SK-N-SH (cell line): ENCODE measurements around the gene GARS1. TPM values are rescaled to one million over a fixed set of nuclear protein-coding genes. Genes with fewer than 3 reads are reported as not detected.

ENCODE experiments used
- CTCF ChIA-PET: fragments of 300-600, 350-600 bp; formaldehyde crosslinking; extraction: SDS; loops from one replicate; lab custom pipeline; 2021; lab: Yijun Ruan, JAX
- POLR2A ChIA-PET: fragments of 350-600 bp; sonication (Branson Sonifier 250); formaldehyde crosslinking; extraction: SDS; loops from one replicate; lab custom pipeline; 2020; ENCODE audit warnings: antibody characterized with exemption, inconsistent platforms; lab: Yijun Ruan, JAX
- DNase-seq: peaks from one replicate; pipeline ENCODE4 v3.0.0; 2012
- H2AFZ ChIP-seq: fragments of 200-600 bp; sonication (generic); 2 replicates; pipeline ENCODE4 v1.8.1; 2016; ENCODE audit warnings: antibody characterized with exemption, mild to moderate bottlenecking, low read depth
- H3F3A ChIP-seq: fragments of 200-600 bp; sonication (generic); replicated peaks from 2 replicates; pipeline ENCODE3; 2016; ENCODE audit warnings: antibody characterized with exemption, mild to moderate bottlenecking; ENCODE audit not compliant: insufficient read depth
- H3K27ac ChIP-seq, 2 experiments: fragments of 200-500 bp in 1 of 2; fragments of 200-600 bp in 1 of 2; sonication (Bioruptor generic) in 1 of 2; sonication (generic), shearing (Covaris generic) in 1 of 2; 2 replicates each; pipeline versions ENCODE4 v1.5.1 to v1.6.1; 2014 to 2016; ENCODE audit warnings: low read depth in 2 of 2, inconsistent platforms in 1 of 2, low read length in 1 of 2, mild to moderate bottlenecking in 1 of 2, mixed read lengths in 1 of 2
- H3K27me3 ChIP-seq: fragments of 200-600 bp; sonication (generic), shearing (Covaris generic); 2 replicates; pipeline ENCODE4 v1.6.1; 2016; ENCODE audit warnings: mixed run types; ENCODE audit not compliant: insufficient read depth
- H3K36me3 ChIP-seq, 2 experiments: fragments of 200-500 bp in 1 of 2; fragments of 200-600 bp in 1 of 2; sonication (Bioruptor generic) in 1 of 2; sonication (generic) in 1 of 2; replicated peaks in 1 of 2; 2 replicates each; pipeline versions ENCODE3 to v1.5.1; 2014 to 2016; ENCODE audit warnings: low read length in 1 of 2, mild to moderate bottlenecking in 1 of 2; ENCODE audit not compliant: insufficient read depth in 2 of 2, control insufficient read depth in 1 of 2
- H3K4me1 ChIP-seq, 2 experiments: fragments of 200-500 bp in 1 of 2; fragments of 200-600 bp in 1 of 2; sonication (Bioruptor generic) in 1 of 2; sonication (generic), shearing (Covaris generic) in 1 of 2; 2 replicates each; pipeline versions ENCODE4 v1.5.1 to v1.6.1; 2014 to 2016; ENCODE audit warnings: low read depth in 1 of 2, low read length in 1 of 2, mixed run types in 1 of 2; ENCODE audit not compliant: insufficient read depth in 2 of 2, control insufficient read depth in 1 of 2
- H3K4me2 ChIP-seq: fragments of 200-600 bp; sonication (generic), shearing (Covaris generic); 2 replicates; pipeline ENCODE4 v1.6.1; 2017; ENCODE audit warnings: mixed run types
- H3K4me3 ChIP-seq, 2 experiments: fragments of 200-500 bp in 1 of 2; fragments of 200-600 bp in 1 of 2; sonication (Bioruptor generic) in 1 of 2; sonication (generic), shearing (Covaris generic) in 1 of 2; 2 replicates each; pipeline versions ENCODE4 v1.5.1 to v1.8.1; 2014 to 2016; ENCODE audit warnings: low read depth in 2 of 2, inconsistent platforms in 1 of 2, low read length in 1 of 2, mild to moderate bottlenecking in 1 of 2, mixed read lengths in 1 of 2, moderate library complexity in 1 of 2
- H3K79me2 ChIP-seq: fragments of 200-600 bp; sonication (generic); 2 replicates; pipeline ENCODE4 v1.8.1; 2017; ENCODE audit warnings: mild to moderate bottlenecking; ENCODE audit not compliant: insufficient read depth
- H3K9ac ChIP-seq: fragments of 200-600 bp; sonication (generic); 2 replicates; pipeline ENCODE4 v1.6.1; 2017; ENCODE audit warnings: mixed run types
- H3K9me2 ChIP-seq: fragments of 200-600 bp; sonication (generic); 2 replicates; pipeline ENCODE4 v1.6.1; 2017; ENCODE audit warnings: mixed run types
- H3K9me3 ChIP-seq: fragments of 200-600 bp; sonication (generic); 2 replicates; pipeline ENCODE4 v1.6.1; 2017; ENCODE audit warnings: mixed run types, mild to moderate bottlenecking, moderate library complexity
- H4K20me1 ChIP-seq: fragments of 200-600 bp; sonication (generic); 2 replicates; pipeline ENCODE4 v1.6.1; 2017; ENCODE audit warnings: mild to moderate bottlenecking, mixed run types; ENCODE audit not compliant: insufficient read depth
- CTCF ChIP-seq: fragments of 200-600 bp; sonication (generic); IDR thresholded peaks from 2 replicates; pipeline ENCODE4 v1.6.1; 2017; ENCODE audit warnings: antibody characterized with exemption, mild to moderate bottlenecking, moderate library complexity
- EP300 ChIP-seq, 2 experiments: IDR thresholded peaks; 2 replicates each; pipeline versions ENCODE4 v1.4.0 to v1.6.1; 2012; ENCODE audit warnings: borderline replicate concordance in 1 of 2, low read depth in 1 of 2, low read length in 1 of 2
- GATA2 ChIP-seq: sonication (generic); formaldehyde crosslinking; IDR thresholded peaks from 2 replicates; pipeline ENCODE4 v1.5.0; 2020; ENCODE audit warnings: mild to moderate bottlenecking, missing genetic modification reagents
- RFX5 ChIP-seq: IDR thresholded peaks from 2 replicates; pipeline ENCODE4 v1.6.1; 2012; ENCODE audit warnings: mild to moderate bottlenecking, improper control_type of control experiment, low read length
- TCF12 ChIP-seq: IDR thresholded peaks from 2 replicates; pipeline ENCODE4 v1.4.0; 2012
- YY1 ChIP-seq: IDR thresholded peaks from 2 replicates; pipeline ENCODE4 v1.4.0; 2012; ENCODE audit warnings: low read depth, mild to moderate bottlenecking
- ZBTB33 ChIP-seq: IDR thresholded peaks from 2 replicates; pipeline ENCODE4 v1.4.0; 2012; ENCODE audit warnings: low read depth, borderline replicate concordance
- WGBS: methylation state at CpG from one replicate; pipeline ENCODE4 v1.1.6; 2017; ENCODE audit warnings: low lambda C conversion rate; 5-methylcytosine and 5-hydroxymethylcytosine counted together
- polyA plus RNA-seq, 3 experiments: library from polyadenylated mRNA; depleted of rRNA; stranded (reverse); fragments of >200 nt; gene quantifications; 2 replicates each; pipeline ENCODE4 v1.2.3, GENCODE V29; 2012

GARS1 gene
- polyA plus RNA-seq, 1 of the 3 experiments (the other 2 are of a cell fraction) = 301 TPM

DNA sequence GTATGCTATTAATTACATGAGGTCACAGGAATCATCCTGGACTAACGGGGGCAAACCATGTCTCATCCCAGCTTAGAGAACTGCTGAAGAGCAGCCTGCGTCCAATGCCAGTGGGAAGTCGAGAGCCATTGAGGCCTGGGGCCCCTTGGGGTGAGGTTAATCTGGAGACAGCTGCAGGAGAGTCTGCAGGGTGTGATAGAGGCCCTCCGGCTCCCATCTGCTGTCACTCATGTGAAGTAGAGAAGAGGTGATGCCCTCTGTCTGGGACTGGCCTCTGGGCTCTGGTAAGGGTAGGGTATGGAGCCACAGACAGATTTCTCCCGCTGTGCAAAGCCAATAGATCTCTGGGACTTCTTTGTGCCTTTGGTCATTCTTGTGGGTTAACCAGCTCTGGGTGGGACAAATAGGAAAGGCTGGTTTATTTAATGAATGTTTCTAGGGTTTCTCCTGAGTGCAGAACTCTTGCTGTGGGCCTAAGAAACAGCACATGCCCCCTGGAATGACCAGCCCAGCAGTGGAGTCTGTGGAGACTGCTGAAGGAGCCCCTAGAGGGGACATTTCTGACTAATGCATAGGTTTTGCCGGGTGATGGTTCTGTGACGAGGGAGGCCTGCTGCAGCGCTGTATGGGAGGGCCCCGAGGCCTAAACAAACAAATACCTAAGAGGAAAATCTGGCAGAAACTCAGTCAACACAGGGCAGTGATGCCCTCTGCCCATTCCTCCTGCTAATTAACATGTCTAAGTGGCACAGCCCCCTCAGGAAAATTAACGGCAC is 53.1 kb downstream of the GARS1 start:
- 95% methylated on average over 10 of the region's 10 CpGs for WGBS
- Histone ChIP-seq H3F3A (no peaks in the 10 kb centered on the region), H3K9ac (no peak overlapping the region), H3K4me3 (no peak overlapping the region), H2AFZ (no peak overlapping the region), H4K20me1 (no peaks in the 10 kb centered on the region), H3K79me2 (no peaks in the 10 kb centered on the region), H3K27ac (no peak overlapping the region), H3K9me2 (no peaks in the 10 kb centered on the region), H3K4me2 (no peak overlapping the region), H3K27me3 (no peaks in the 10 kb centered on the region), H3K9me3 (no peaks in the 10 kb centered on the region), H3K36me3 (peaks cover 14 to 18% of the 10 kb centered on the region in 2 experiments), H3K4me1 (no peaks in the 10 kb centered on the region; a peak in 1 of 4 replicates)
- DNase-seq = peak; percentile 29
- TF ChIP-seq GATA2 (CRISPR knock-in tag) (no peak), ZBTB33 (no peak), CTCF (no peak)
- ChIA-PET POLR2A (no interaction called here), CTCF (interaction anchor here (2.1 kb wide), 1 partner anchor 34 kb away, joined by 7 read pairs; the partner anchor contains the start of gene CRHR2)

DNA sequence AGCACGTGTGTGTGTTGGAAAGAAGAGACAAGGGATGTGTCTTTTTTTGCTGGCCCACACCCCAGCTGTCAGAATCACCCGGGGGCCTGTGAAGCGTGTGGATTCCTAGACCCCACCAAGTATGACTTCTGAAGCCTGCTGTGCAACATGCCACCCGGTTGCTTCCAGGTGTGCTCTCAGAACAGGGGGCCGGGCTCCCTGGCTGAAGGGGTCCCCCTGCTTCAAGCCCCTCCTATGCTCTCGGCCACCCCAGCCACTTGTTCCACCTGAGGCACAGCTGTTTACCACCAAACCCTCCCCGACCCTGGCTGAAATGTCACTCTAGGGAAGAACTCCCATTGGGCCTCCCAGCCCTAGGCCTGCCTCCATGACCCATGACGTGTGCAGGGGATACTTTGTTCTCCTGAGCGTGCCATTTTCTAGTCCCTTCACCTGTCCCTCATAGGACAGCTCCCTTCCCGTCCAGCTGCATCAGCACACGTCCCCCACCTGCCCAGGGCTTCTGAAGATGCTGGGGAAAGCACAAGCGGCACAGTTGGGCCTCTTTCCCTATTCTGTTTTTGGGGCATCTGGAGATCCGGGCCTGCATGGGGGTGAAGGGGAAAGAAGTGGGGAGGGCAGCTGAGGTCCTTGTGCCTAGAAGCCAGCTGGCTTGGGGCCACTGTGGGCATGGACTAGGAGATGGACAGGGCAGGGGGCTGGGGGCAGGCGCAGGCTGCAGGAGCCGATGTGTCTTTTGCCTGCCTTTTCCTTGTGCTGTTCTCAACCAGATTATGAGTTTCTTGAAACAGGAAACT is 54.3 kb downstream of the GARS1 start:
- H4K20me1 ChIP-seq = no peaks in the 10 kb centered on the region
- no peaks in the 10 kb centered on the region for H3K9me2 ChIP-seq
- H3K9me3 ChIP-seq = no peaks in the 10 kb centered on the region
- POLR2A ChIA-PET = no interaction called here
- no peak for DNase-seq
- no peaks in the 10 kb centered on the region for H3F3A ChIP-seq
- no peaks in the 10 kb centered on the region for H3K79me2 ChIP-seq
- CTCF ChIA-PET = interaction anchor here (1.8 to 2.1 kb wide), 3 partner anchors 33 to 91 kb away, joined by 5 to 11 read pairs (median 7); partner anchors contain the start of gene CRHR2
- no peak overlapping the region for H3K4me3 ChIP-seq
- H3K4me1 ChIP-seq = no peaks in the 10 kb centered on the region; a peak in 1 of 4 replicates
- H2AFZ ChIP-seq = no peak overlapping the region
- H3K9ac ChIP-seq = no peak overlapping the region
- no peaks in the 10 kb centered on the region for H3K27me3 ChIP-seq
- 76% methylated on average over 14 of the region's 15 CpGs for WGBS
- no peak overlapping the region for H3K4me2 ChIP-seq
- peaks cover 7 to 14% of the 10 kb centered on the region in 2 experiments for H3K36me3 ChIP-seq
- TF ChIP-seq TCF12 (no peak), RFX5 (no peak), ZBTB33 (no peak), EP300 (IDR thresholded peaks at IDR 0.05; ENCODE audit: borderline replicate concordance in 1 of 2, low read depth in 1 of 2, low read length in 1 of 2) (no peak), YY1 (no peak)
- TF ChIP-seq, all 33 proteins: peak for 0
- H3K27ac ChIP-seq = no peak overlapping the region
